GM23338 (cell line): ENCODE measurements around the gene TTLL5. TPM values are rescaled to one million over a fixed set of nuclear protein-coding genes. Genes with fewer than 3 reads are reported as not detected.

Experiments
- ATAC-seq: fragments of 200-7000 bp; cut with Tn5 transposase; 3 replicates; pipeline ENCODE4 v1.9.1; 2020
- DNase-seq: peaks from one replicate; pipeline ENCODE4 v3.0.0-alpha.2; 2015; ENCODE audit warnings: low spot score
- H2AFZ ChIP-seq: fragments of 200-600 bp; sonication (generic); 2 replicates; pipeline ENCODE4 v1.8.0; 2016; ENCODE audit warnings: antibody characterized with exemption, mild to moderate bottlenecking, moderate library complexity
- H3F3A ChIP-seq: fragments of 200-600 bp; sonication (generic); replicated peaks from 2 replicates; pipeline ENCODE4 v1.8.0; 2017; ENCODE audit warnings: antibody characterized with exemption, mixed run types, low read depth
- H3K27ac ChIP-seq: fragments of 200-600 bp; sonication (generic); 2 replicates; pipeline ENCODE4 v1.6.1; 2016; ENCODE audit warnings: low read depth
- H3K27me3 ChIP-seq: fragments of 200-600 bp; sonication (generic); 2 replicates; pipeline ENCODE4 v1.8.0; 2016; ENCODE audit warnings: mild to moderate bottlenecking, mixed run types, moderate library complexity; ENCODE audit not compliant: insufficient read depth
- H3K36me3 ChIP-seq: fragments of 200-600 bp; sonication (generic); 2 replicates; pipeline ENCODE4 v1.8.0; 2016; ENCODE audit warnings: mild to moderate bottlenecking; ENCODE audit not compliant: insufficient read depth
- H3K4me1 ChIP-seq: fragments of 200-600 bp; sonication (generic); 2 replicates; pipeline ENCODE4 v1.8.0; 2016; ENCODE audit warnings: mild to moderate bottlenecking, moderate library complexity; ENCODE audit not compliant: insufficient read depth
- H3K4me2 ChIP-seq: fragments of 200-600 bp; sonication (generic); 2 replicates; pipeline ENCODE4 v1.7.1; 2017; ENCODE audit warnings: mixed run types
- H3K4me3 ChIP-seq: fragments of 200-600 bp; sonication (generic); 2 replicates; pipeline ENCODE4 v1.6.1; 2016; ENCODE audit warnings: mixed run types
- H3K79me2 ChIP-seq: fragments of 200-600 bp; sonication (generic); replicated peaks from 2 replicates; pipeline ENCODE4 v1.8.0; 2017; ENCODE audit warnings: mild to moderate bottlenecking; ENCODE audit not compliant: insufficient read depth
- H3K9me2 ChIP-seq: fragments of 200-600 bp; sonication (generic); 2 replicates; pipeline ENCODE4 v1.8.0; 2017; ENCODE audit not compliant: insufficient read depth
- H4K20me1 ChIP-seq: fragments of 200-600 bp; sonication (generic); replicated peaks from 2 replicates; pipeline ENCODE4 v1.8.0; 2017; ENCODE audit warnings: mild to moderate bottlenecking; ENCODE audit not compliant: insufficient read depth
- H3K27ac Mint-ChIP-seq: 2 replicates; pipeline ENCODE4 v1.8.0; 2020; ENCODE audit warnings: inconsistent platforms, mild to moderate bottlenecking, moderate library complexity, mixed read lengths
- H3K27me3 Mint-ChIP-seq: 3 replicates; pipeline ENCODE4 v1.8.0; 2022; ENCODE audit warnings: low read depth, mild to moderate bottlenecking, moderate library complexity, mixed read lengths, inconsistent platforms; ENCODE audit not compliant: insufficient read depth, poor library complexity
- H3K36me3 Mint-ChIP-seq: 3 replicates; pipeline ENCODE4 v1.8.0; 2021; ENCODE audit warnings: low read depth, mild to moderate bottlenecking, inconsistent platforms, moderate library complexity, mixed read lengths
- H3K4me1 Mint-ChIP-seq: 3 replicates; pipeline ENCODE4 v1.8.0; 2020; ENCODE audit warnings: mild to moderate bottlenecking, inconsistent platforms, mixed read lengths
- H3K4me3 Mint-ChIP-seq: 3 replicates; pipeline ENCODE4 v1.8.0; 2021; ENCODE audit warnings: moderate library complexity, mild to moderate bottlenecking, inconsistent platforms, mixed read lengths
- H3K9me3 Mint-ChIP-seq: 3 replicates; pipeline ENCODE4 v1.8.0; 2020; ENCODE audit warnings: moderate library complexity, mild to moderate bottlenecking, inconsistent platforms, mixed read lengths
- CREB1 ChIP-seq: fragments of 250-450 bp; sonication (Bioruptor Pico); IDR thresholded peaks from 2 replicates; pipeline ENCODE4 v1.5.0; 2020; ENCODE audit warnings: low read depth, mild to moderate bottlenecking, moderate library complexity
- EZH2 ChIP-seq: fragments of 200-600 bp; sonication (generic); IDR thresholded peaks from one replicate; pipeline ENCODE4 v1.8.0; 2017; ENCODE audit warnings: antibody characterized with exemption, mild to moderate bottlenecking, low read depth; ENCODE audit not compliant: unreplicated experiment
- EZH2phosphoT487 ChIP-seq: fragments of 200-600 bp; sonication (generic); IDR thresholded peaks from one replicate; pipeline ENCODE4 v1.8.1; 2018; ENCODE audit warnings: antibody characterized with exemption; ENCODE audit not compliant: unreplicated experiment
- JUNB ChIP-seq: IDR thresholded peaks from one replicate; pipeline ENCODE4 v1.6.1; 2016; ENCODE audit warnings: antibody characterized with exemption; ENCODE audit not compliant: unreplicated experiment
- NANOG ChIP-seq: IDR thresholded peaks from 2 replicates; pipeline ENCODE4 v1.6.1; 2016; ENCODE audit warnings: antibody characterized with exemption, borderline replicate concordance
- POLR2AphosphoS5 ChIP-seq: IDR thresholded peaks from 2 replicates; pipeline ENCODE4 v1.6.1; 2016; ENCODE audit warnings: antibody characterized with exemption, low read depth
- STAT1 ChIP-seq: IDR thresholded peaks from one replicate; pipeline ENCODE4 v1.6.1; 2016; ENCODE audit warnings: antibody characterized with exemption; ENCODE audit not compliant: unreplicated experiment
- ZNF114 ChIP-seq: fragments of 250-450 bp; sonication (Bioruptor Pico); IDR thresholded peaks from 2 replicates; pipeline ENCODE4 v1.5.0; 2020; ENCODE audit warnings: mild to moderate bottlenecking, moderate library complexity
- ZNF331 ChIP-seq: fragments of 250-450 bp; sonication (Bioruptor Pico); IDR thresholded peaks from 2 replicates; pipeline ENCODE4 v1.5.0; 2020; ENCODE audit warnings: low read depth, mild to moderate bottlenecking, moderate library complexity
- polyA plus RNA-seq: library from polyadenylated mRNA; unstranded; fragments of >200 nt; fragmentation: Nextera tagmentation; extraction: Ambion mirVana; gene quantifications from 2 replicates; pipeline ENCODE4 v1.2.1, GENCODE V29; 2016
- total RNA-seq: library from RNA; depleted of rRNA; stranded (reverse); fragments of >200 nt; shearing (Covaris generic); gene quantifications from 2 replicates; pipeline ENCODE4 v1.2.3, GENCODE V29; 2014
- TF ChIP-seq, protein P1 (sequence below): IDR thresholded peaks from 2 replicates; pipeline ENCODE4 v1.6.1; 2016; ENCODE audit warnings: antibody characterized with exemption
- TF ChIP-seq, protein P2 (sequence below): IDR thresholded peaks from one replicate; pipeline ENCODE4 v1.6.1; 2018; ENCODE audit warnings: antibody characterized with exemption; ENCODE audit not compliant: unreplicated experiment
- TF ChIP-seq, protein P3 (sequence below), 2 experiments: fragments of 200-600 bp in 1 of 2; sonication (generic) in 1 of 2; conservative IDR thresholded peaks; 2 replicates each; pipeline versions ENCODE4 v1.5.1 to v1.6.1; 2016 to 2017; ENCODE audit warnings: antibody characterized with exemption in 2 of 2, low read depth in 2 of 2, mild to moderate bottlenecking in 2 of 2, moderate library complexity in 1 of 2
- TF ChIP-seq, protein P4 (sequence below): fragments of 250-450 bp; sonication (Bioruptor Pico); IDR thresholded peaks from 2 replicates; pipeline ENCODE4 v1.5.0; 2020; ENCODE audit warnings: mild to moderate bottlenecking, moderate library complexity

TTLL5 gene
- total and polyA plus RNA-seq, 2 experiments from 2014 or later: 33.5 to 35.4 TPM

DNA sequence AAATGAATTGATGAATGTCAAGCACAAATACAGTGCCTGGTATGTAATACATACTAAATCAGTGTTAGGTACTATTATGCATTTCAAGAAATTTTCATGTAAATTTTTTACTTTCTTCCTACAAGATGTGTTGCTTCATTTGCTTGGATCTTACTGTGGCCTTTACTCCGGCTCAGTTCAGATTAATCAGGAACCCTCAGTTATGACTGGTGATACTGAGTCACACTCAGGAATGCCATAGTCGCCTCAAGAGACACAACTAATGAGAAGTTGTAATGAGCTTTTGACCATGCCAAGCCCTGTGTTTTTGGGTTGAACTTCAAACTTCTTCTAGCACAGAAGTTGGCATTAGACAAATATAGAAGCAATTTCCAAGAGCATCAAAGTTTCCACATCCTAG lies 224.8 kb downstream of the TTLL5 start:
- H3K36me3 Mint-ChIP-seq: peaks cover 3% of the 10 kb centered on the region; the same call in 2 of the 3 replicates
- no peaks in the 10 kb centered on the region for H3K9me2 ChIP-seq
- no peak overlapping the region for H3K4me2 ChIP-seq
- H3K36me3 ChIP-seq: no peaks in the 10 kb centered on the region
- H3K4me3 ChIP-seq: no peak overlapping the region
- H3K79me2 ChIP-seq: no peaks in the 10 kb centered on the region
- ATAC-seq: no peak
- H3K4me1 Mint-ChIP-seq: peaks cover 18% of the 10 kb centered on the region
- no peaks in the 10 kb centered on the region for H3K9me3 Mint-ChIP-seq
- H2AFZ ChIP-seq: no peak overlapping the region
- no peak overlapping the region for H3K27ac Mint-ChIP-seq
- H3K4me1 ChIP-seq: peaks cover 8% of the 10 kb centered on the region; the same call in 1 of the 2 replicates
- H3F3A ChIP-seq: no peaks in the 10 kb centered on the region
- no peaks in the 10 kb centered on the region for H3K27me3 ChIP-seq
- H3K27ac ChIP-seq: no peak overlapping the region
- no peak for DNase-seq
- TF ChIP-seq, protein P1, sequence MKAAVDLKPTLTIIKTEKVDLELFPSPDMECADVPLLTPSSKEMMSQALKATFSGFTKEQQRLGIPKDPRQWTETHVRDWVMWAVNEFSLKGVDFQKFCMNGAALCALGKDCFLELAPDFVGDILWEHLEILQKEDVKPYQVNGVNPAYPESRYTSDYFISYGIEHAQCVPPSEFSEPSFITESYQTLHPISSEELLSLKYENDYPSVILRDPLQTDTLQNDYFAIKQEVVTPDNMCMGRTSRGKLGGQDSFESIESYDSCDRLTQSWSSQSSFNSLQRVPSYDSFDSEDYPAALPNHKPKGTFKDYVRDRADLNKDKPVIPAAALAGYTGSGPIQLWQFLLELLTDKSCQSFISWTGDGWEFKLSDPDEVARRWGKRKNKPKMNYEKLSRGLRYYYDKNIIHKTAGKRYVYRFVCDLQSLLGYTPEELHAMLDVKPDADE: no peak
- TF ChIP-seq, protein P2, sequence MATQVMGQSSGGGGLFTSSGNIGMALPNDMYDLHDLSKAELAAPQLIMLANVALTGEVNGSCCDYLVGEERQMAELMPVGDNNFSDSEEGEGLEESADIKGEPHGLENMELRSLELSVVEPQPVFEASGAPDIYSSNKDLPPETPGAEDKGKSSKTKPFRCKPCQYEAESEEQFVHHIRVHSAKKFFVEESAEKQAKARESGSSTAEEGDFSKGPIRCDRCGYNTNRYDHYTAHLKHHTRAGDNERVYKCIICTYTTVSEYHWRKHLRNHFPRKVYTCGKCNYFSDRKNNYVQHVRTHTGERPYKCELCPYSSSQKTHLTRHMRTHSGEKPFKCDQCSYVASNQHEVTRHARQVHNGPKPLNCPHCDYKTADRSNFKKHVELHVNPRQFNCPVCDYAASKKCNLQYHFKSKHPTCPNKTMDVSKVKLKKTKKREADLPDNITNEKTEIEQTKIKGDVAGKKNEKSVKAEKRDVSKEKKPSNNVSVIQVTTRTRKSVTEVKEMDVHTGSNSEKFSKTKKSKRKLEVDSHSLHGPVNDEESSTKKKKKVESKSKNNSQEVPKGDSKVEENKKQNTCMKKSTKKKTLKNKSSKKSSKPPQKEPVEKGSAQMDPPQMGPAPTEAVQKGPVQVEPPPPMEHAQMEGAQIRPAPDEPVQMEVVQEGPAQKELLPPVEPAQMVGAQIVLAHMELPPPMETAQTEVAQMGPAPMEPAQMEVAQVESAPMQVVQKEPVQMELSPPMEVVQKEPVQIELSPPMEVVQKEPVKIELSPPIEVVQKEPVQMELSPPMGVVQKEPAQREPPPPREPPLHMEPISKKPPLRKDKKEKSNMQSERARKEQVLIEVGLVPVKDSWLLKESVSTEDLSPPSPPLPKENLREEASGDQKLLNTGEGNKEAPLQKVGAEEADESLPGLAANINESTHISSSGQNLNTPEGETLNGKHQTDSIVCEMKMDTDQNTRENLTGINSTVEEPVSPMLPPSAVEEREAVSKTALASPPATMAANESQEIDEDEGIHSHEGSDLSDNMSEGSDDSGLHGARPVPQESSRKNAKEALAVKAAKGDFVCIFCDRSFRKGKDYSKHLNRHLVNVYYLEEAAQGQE: no peak
- TF ChIP-seq EZH2 (no peak), ZNF331 (no peak), JUNB (no peak), EZH2phosphoT487 (no peak), STAT1 (no peak), POLR2AphosphoS5 (no peak), NANOG (no peak), ZNF114 (no peak), CREB1 (no peak)
- TF ChIP-seq, protein P3, sequence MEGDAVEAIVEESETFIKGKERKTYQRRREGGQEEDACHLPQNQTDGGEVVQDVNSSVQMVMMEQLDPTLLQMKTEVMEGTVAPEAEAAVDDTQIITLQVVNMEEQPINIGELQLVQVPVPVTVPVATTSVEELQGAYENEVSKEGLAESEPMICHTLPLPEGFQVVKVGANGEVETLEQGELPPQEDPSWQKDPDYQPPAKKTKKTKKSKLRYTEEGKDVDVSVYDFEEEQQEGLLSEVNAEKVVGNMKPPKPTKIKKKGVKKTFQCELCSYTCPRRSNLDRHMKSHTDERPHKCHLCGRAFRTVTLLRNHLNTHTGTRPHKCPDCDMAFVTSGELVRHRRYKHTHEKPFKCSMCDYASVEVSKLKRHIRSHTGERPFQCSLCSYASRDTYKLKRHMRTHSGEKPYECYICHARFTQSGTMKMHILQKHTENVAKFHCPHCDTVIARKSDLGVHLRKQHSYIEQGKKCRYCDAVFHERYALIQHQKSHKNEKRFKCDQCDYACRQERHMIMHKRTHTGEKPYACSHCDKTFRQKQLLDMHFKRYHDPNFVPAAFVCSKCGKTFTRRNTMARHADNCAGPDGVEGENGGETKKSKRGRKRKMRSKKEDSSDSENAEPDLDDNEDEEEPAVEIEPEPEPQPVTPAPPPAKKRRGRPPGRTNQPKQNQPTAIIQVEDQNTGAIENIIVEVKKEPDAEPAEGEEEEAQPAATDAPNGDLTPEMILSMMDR (conservative IDR thresholded peaks at IDR 0.05; ENCODE audit: low read depth in 2 of 2): no peak
- TF ChIP-seq, protein P4, sequence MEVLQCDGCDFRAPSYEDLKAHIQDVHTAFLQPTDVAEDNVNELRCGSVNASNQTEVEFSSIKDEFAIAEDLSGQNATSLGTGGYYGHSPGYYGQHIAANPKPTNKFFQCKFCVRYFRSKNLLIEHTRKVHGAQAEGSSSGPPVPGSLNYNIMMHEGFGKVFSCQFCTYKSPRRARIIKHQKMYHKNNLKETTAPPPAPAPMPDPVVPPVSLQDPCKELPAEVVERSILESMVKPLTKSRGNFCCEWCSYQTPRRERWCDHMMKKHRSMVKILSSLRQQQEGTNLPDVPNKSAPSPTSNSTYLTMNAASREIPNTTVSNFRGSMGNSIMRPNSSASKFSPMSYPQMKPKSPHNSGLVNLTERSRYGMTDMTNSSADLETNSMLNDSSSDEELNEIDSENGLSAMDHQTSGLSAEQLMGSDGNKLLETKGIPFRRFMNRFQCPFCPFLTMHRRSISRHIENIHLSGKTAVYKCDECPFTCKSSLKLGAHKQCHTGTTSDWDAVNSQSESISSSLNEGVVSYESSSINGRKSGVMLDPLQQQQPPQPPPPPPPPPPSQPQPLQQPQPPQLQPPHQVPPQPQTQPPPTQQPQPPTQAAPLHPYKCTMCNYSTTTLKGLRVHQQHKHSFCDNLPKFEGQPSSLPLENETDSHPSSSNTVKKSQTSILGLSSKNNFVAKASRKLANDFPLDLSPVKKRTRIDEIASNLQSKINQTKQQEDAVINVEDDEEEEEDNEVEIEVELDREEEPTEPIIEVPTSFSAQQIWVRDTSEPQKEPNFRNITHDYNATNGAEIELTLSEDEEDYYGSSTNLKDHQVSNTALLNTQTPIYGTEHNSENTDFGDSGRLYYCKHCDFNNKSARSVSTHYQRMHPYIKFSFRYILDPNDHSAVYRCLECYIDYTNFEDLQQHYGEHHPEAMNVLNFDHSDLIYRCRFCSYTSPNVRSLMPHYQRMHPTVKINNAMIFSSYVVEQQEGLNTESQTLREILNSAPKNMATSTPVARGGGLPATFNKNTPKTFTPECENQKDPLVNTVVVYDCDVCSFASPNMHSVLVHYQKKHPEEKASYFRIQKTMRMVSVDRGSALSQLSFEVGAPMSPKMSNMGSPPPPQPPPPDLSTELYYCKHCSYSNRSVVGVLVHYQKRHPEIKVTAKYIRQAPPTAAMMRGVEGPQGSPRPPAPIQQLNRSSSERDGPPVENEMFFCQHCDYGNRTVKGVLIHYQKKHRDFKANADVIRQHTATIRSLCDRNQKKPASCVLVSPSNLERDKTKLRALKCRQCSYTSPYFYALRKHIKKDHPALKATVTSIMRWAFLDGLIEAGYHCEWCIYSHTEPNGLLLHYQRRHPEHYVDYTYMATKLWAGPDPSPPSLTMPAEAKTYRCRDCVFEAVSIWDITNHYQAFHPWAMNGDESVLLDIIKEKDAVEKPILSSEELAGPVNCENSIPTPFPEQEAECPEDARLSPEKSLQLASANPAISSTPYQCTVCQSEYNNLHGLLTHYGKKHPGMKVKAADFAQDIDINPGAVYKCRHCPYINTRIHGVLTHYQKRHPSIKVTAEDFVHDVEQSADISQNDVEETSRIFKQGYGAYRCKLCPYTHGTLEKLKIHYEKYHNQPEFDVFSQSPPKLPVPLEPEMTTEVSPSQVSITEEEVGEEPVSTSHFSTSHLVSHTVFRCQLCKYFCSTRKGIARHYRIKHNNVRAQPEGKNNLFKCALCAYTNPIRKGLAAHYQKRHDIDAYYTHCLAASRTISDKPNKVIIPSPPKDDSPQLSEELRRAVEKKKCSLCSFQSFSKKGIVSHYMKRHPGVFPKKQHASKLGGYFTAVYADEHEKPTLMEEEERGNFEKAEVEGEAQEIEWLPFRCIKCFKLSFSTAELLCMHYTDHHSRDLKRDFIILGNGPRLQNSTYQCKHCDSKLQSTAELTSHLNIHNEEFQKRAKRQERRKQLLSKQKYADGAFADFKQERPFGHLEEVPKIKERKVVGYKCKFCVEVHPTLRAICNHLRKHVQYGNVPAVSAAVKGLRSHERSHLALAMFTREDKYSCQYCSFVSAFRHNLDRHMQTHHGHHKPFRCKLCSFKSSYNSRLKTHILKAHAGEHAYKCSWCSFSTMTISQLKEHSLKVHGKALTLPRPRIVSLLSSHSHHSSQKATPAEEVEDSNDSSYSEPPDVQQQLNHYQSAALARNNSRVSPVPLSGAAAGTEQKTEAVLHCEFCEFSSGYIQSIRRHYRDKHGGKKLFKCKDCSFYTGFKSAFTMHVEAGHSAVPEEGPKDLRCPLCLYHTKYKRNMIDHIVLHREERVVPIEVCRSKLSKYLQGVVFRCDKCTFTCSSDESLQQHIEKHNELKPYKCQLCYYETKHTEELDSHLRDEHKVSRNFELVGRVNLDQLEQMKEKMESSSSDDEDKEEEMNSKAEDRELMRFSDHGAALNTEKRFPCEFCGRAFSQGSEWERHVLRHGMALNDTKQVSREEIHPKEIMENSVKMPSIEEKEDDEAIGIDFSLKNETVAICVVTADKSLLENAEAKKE (CRISPR knock-in tag): no peak
- peaks cover 3% of the 10 kb centered on the region; the same call in 1 of the 2 replicates for H4K20me1 ChIP-seq
- H3K27me3 Mint-ChIP-seq: peaks cover 6% of the 10 kb centered on the region
- no peak overlapping the region for H3K4me3 Mint-ChIP-seq
